Liver (tissue), 9 donors: ENCODE results near the gene CDH13. TPM values are rescaled to one million over a fixed set of nuclear protein-coding genes. Genes with fewer than 3 reads are reported as not detected.

Experiments
- DNase-seq: peaks from one replicate; pipeline ENCODE4 v3.0.0-alpha.2; 2017; ENCODE audit warnings: low spot score
- H3K27ac ChIP-seq, 2 donors: one replicate each; pipeline ENCODE4 v1.7.0; 2013; ENCODE audit warnings: inconsistent platforms in 2 of 2, low read length in 2 of 2, control low read depth in 1 of 2, low read depth in 1 of 2, mild to moderate bottlenecking in 1 of 2
- H3K27me3 ChIP-seq, 4 donors: one replicate each; pipeline versions ENCODE4 v1.6.1 to v1.7.0; 2013; ENCODE audit warnings: low read length in 3 of 4, inconsistent platforms in 1 of 4, mild to moderate bottlenecking in 1 of 4, moderate library complexity in 1 of 4; ENCODE audit not compliant: control insufficient read depth in 4 of 4, insufficient read depth in 4 of 4
- H3K36me3 ChIP-seq, 4 donors: one replicate each; pipeline versions ENCODE4 v1.6.1 to v1.7.0; 2013; ENCODE audit warnings: low read length in 3 of 4, mild to moderate bottlenecking in 3 of 4, low read depth in 1 of 4, moderate library complexity in 1 of 4; ENCODE audit not compliant: control insufficient read depth in 4 of 4, insufficient read depth in 3 of 4
- H3K4me1 ChIP-seq, 4 donors: one replicate each; pipeline versions ENCODE4 v1.6.1 to v1.7.0; 2013; ENCODE audit warnings: low read length in 3 of 4, mild to moderate bottlenecking in 3 of 4, moderate library complexity in 1 of 4; ENCODE audit not compliant: control insufficient read depth in 4 of 4, insufficient read depth in 4 of 4
- H3K4me3 ChIP-seq, 3 donors: one replicate each; pipeline versions ENCODE4 v1.6.1 to v1.7.0; 2013; ENCODE audit warnings: low read length in 3 of 3, control low read depth in 1 of 3, low read depth in 1 of 3, mild to moderate bottlenecking in 1 of 3
- H3K9ac ChIP-seq, 2 donors: one replicate each; pipeline ENCODE4 v1.7.0; 2013; ENCODE audit warnings: low read length in 2 of 2, mild to moderate bottlenecking in 2 of 2, moderate library complexity in 2 of 2, control low read depth in 1 of 2, low read depth in 1 of 2
- H3K9me3 ChIP-seq, 4 donors: one replicate each; pipeline versions ENCODE4 v1.6.1 to v1.7.0; 2013; ENCODE audit warnings: low read length in 3 of 4; ENCODE audit not compliant: control insufficient read depth in 4 of 4
- EGR1 ChIP-seq, 2 donors: IDR thresholded peaks; 2 replicates each; pipeline ENCODE4 v1.6.1; 2016 to 2018; ENCODE audit warnings: antibody characterized with exemption in 2 of 2, low read depth in 2 of 2
- FOXA1 ChIP-seq: IDR thresholded peaks from 2 replicates; pipeline ENCODE4 v1.6.1; 2016; ENCODE audit warnings: antibody characterized with exemption
- FOXA2 ChIP-seq: IDR thresholded peaks from 2 replicates; pipeline ENCODE4 v1.6.1; 2016; ENCODE audit warnings: antibody characterized with exemption
- GABPA ChIP-seq, 2 donors: IDR thresholded peaks in 1 of 2; conservative IDR thresholded peaks in 1 of 2; 2 replicates each; pipeline ENCODE4 v1.6.1; 2016; ENCODE audit warnings: antibody characterized with exemption in 2 of 2, mild to moderate bottlenecking in 1 of 2, moderate library complexity in 1 of 2
- HNF4A ChIP-seq, 2 donors: conservative IDR thresholded peaks; 2 replicates each; pipeline ENCODE4 v1.6.1; 2016; ENCODE audit warnings: antibody characterized with exemption in 2 of 2, mild to moderate bottlenecking in 2 of 2
- HNF4G ChIP-seq: IDR thresholded peaks from 2 replicates; pipeline ENCODE4 v1.6.1; 2016; ENCODE audit warnings: antibody characterized with exemption
- JUND ChIP-seq, 2 donors: IDR thresholded peaks; 2 replicates each; pipeline ENCODE4 v1.6.1; 2016; ENCODE audit warnings: antibody characterized with exemption in 2 of 2
- MAX ChIP-seq: IDR thresholded peaks from 2 replicates; pipeline ENCODE4 v1.6.1; 2016; ENCODE audit warnings: antibody characterized with exemption
- NR2F2 ChIP-seq: IDR thresholded peaks from 2 replicates; pipeline ENCODE4 v1.6.1; 2016; ENCODE audit warnings: antibody characterized with exemption
- RAD21 ChIP-seq, 2 donors: IDR thresholded peaks; 2 replicates each; pipeline ENCODE4 v1.6.1; 2016; ENCODE audit warnings: antibody characterized with exemption in 2 of 2, mild to moderate bottlenecking in 2 of 2
- RXRA ChIP-seq, 2 donors: IDR thresholded peaks; 2 replicates each; pipeline ENCODE4 v1.6.1; 2017 to 2018; ENCODE audit warnings: antibody characterized with exemption in 2 of 2, mild to moderate bottlenecking in 1 of 2
- SP1 ChIP-seq: IDR thresholded peaks from 2 replicates; pipeline ENCODE4 v1.6.1; 2018; ENCODE audit warnings: antibody characterized with exemption, mild to moderate bottlenecking
- YY1 ChIP-seq: IDR thresholded peaks from 2 replicates; pipeline ENCODE4 v1.6.1; 2016; ENCODE audit warnings: antibody characterized with exemption, mild to moderate bottlenecking
- WGBS: extraction: QIAGEN DNeasy Blood & Tissue Kit; methylation state at CpG from one replicate; pipeline ENCODE4 v1.1.7; 2013; 5-methylcytosine and 5-hydroxymethylcytosine counted together
- polyA plus RNA-seq, 2 donors: library from polyadenylated mRNA; stranded (reverse) in 1 of 2; unstranded in 1 of 2; fragments of 200-250 nt in 1 of 2; fragments of >200 nt in 1 of 2; fragmentation: Nextera tagmentation in 1 of 2; extraction: Ambion mirVana in 1 of 2; gene quantifications; one replicate each; pipeline versions ENCODE4 v1.2.1 to v1.2.3, GENCODE V29; 2013 to 2015
- total RNA-seq, 2 donors: library from RNA; depleted of rRNA; stranded (reverse); fragments of >200 nt; gene quantifications; one replicate each; pipeline ENCODE4 v1.2.3, GENCODE V29; 2014
- TF ChIP-seq, protein P1 (sequence below): IDR thresholded peaks from 2 replicates; pipeline ENCODE4 v1.6.1; 2016; ENCODE audit warnings: antibody characterized with exemption
- TF ChIP-seq, protein P2 (sequence below): fragments of 150-350 bp; IDR thresholded peaks from 2 replicates; pipeline ENCODE4 v1.5.1; 2017; ENCODE audit warnings: improper control_type of control experiment, low read depth, low read length; ENCODE audit not compliant: missing input control
- TF ChIP-seq, protein P3 (sequence below): IDR thresholded peaks from 2 replicates; pipeline ENCODE4 v1.6.1; 2016; ENCODE audit warnings: antibody characterized with exemption, mild to moderate bottlenecking
- donor health status: healthy.
- donor health status: healthy.
- donor health status: healthy.
- donor health status: healthy.
- donor health status: healthy.

CDH13 gene
- total and polyA plus RNA-seq, 4 donors, result 0.21 to 1.5 (median 0.58) TPM

- Histone ChIP-seq H3K4me1 (no peaks in the 10 kb centered on the region), H3K36me3 (no peaks in the 10 kb centered on the region), H3K9ac (no peak overlapping the region), H3K27ac (no peak overlapping the region), H3K27me3 (peaks cover 0 to 5% (median 0%) of the 10 kb centered on the region in 4 donors), H3K4me3 (no peak overlapping the region), H3K9me3 (no peaks in the 10 kb centered on the region)
- DNase-seq, result no peak
- TF ChIP-seq RXRA (IDR thresholded peaks at IDR 0.05) (no peak), NR2F2 (no peak), HNF4A (conservative IDR thresholded peaks at IDR 0.05) (no peak), MAX (no peak), EGR1 (IDR thresholded peaks at IDR 0.05; ENCODE audit: low read depth in 2 of 2) (no peak), SP1 (no peak), RAD21 (IDR thresholded peaks at IDR 0.05) (no peak)
- WGBS, result 37% methylated on average over 3 of the region's 3 CpGs
These were observed 643.9 kb downstream of the CDH13 start for GRCh38 chr16:83270640-83271039.

- Histone ChIP-seq H3K27ac (no peak overlapping the region), H3K9ac (no peak overlapping the region), H3K4me3 (no peak overlapping the region), H3K36me3 (no peaks in the 10 kb centered on the region), H3K4me1 (no peaks in the 10 kb centered on the region), H3K9me3 (no peaks in the 10 kb centered on the region), H3K27me3 (peaks cover 0 to 5% (median 0%) of the 10 kb centered on the region in 4 donors)
- TF ChIP-seq RAD21 (IDR thresholded peaks at IDR 0.05) (no peak), JUND (IDR thresholded peaks at IDR 0.05) (no peak), HNF4G (no peak), FOXA2 (no peak), GABPA (IDR thresholded peaks at IDR 0.05 in 1 of 2, conservative IDR thresholded peaks at IDR 0.05 in 1 of 2) (no peak), FOXA1 (no peak), YY1 (no peak), EGR1 (IDR thresholded peaks at IDR 0.05; ENCODE audit: low read depth in 2 of 2) (no peak), SP1 (no peak), HNF4A (conservative IDR thresholded peaks at IDR 0.05) (no peak), NR2F2 (no peak)
- TF ChIP-seq, protein P1, sequence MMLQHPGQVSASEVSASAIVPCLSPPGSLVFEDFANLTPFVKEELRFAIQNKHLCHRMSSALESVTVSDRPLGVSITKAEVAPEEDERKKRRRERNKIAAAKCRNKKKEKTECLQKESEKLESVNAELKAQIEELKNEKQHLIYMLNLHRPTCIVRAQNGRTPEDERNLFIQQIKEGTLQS, result no peak
- TF ChIP-seq, protein P2, sequence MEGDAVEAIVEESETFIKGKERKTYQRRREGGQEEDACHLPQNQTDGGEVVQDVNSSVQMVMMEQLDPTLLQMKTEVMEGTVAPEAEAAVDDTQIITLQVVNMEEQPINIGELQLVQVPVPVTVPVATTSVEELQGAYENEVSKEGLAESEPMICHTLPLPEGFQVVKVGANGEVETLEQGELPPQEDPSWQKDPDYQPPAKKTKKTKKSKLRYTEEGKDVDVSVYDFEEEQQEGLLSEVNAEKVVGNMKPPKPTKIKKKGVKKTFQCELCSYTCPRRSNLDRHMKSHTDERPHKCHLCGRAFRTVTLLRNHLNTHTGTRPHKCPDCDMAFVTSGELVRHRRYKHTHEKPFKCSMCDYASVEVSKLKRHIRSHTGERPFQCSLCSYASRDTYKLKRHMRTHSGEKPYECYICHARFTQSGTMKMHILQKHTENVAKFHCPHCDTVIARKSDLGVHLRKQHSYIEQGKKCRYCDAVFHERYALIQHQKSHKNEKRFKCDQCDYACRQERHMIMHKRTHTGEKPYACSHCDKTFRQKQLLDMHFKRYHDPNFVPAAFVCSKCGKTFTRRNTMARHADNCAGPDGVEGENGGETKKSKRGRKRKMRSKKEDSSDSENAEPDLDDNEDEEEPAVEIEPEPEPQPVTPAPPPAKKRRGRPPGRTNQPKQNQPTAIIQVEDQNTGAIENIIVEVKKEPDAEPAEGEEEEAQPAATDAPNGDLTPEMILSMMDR, result no peak
- TF ChIP-seq, protein P3, sequence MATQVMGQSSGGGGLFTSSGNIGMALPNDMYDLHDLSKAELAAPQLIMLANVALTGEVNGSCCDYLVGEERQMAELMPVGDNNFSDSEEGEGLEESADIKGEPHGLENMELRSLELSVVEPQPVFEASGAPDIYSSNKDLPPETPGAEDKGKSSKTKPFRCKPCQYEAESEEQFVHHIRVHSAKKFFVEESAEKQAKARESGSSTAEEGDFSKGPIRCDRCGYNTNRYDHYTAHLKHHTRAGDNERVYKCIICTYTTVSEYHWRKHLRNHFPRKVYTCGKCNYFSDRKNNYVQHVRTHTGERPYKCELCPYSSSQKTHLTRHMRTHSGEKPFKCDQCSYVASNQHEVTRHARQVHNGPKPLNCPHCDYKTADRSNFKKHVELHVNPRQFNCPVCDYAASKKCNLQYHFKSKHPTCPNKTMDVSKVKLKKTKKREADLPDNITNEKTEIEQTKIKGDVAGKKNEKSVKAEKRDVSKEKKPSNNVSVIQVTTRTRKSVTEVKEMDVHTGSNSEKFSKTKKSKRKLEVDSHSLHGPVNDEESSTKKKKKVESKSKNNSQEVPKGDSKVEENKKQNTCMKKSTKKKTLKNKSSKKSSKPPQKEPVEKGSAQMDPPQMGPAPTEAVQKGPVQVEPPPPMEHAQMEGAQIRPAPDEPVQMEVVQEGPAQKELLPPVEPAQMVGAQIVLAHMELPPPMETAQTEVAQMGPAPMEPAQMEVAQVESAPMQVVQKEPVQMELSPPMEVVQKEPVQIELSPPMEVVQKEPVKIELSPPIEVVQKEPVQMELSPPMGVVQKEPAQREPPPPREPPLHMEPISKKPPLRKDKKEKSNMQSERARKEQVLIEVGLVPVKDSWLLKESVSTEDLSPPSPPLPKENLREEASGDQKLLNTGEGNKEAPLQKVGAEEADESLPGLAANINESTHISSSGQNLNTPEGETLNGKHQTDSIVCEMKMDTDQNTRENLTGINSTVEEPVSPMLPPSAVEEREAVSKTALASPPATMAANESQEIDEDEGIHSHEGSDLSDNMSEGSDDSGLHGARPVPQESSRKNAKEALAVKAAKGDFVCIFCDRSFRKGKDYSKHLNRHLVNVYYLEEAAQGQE, result no peak
- no peak for DNase-seq
- 30% methylated on average over 2 of the region's 2 CpGs for WGBS
These were observed 644.4 kb downstream of the CDH13 start for GRCh38 chr16:83271123-83271522.
